NT2/D1 (cell line): ENCODE data around the gene SRC.

Experiments
- DNase-seq: peaks from one replicate; pipeline ENCODE4 v3.0.0-alpha.2; 2011; ENCODE audit warnings: low read depth, low spot score
- H3K27me3 ChIP-seq: 2 replicates; pipeline ENCODE4 v1.6.0; 2011; ENCODE audit warnings: mild to moderate bottlenecking; ENCODE audit not compliant: insufficient read length, insufficient read depth
- H3K36me3 ChIP-seq: 2 replicates; pipeline ENCODE4 v1.6.1; 2011; ENCODE audit warnings: mild to moderate bottlenecking, low read length, mixed read lengths; ENCODE audit not compliant: insufficient read depth, insufficient read length
- H3K4me1 ChIP-seq: 2 replicates; pipeline ENCODE4 v1.5.1; 2011; ENCODE audit not compliant: insufficient read depth, insufficient read length
- H3K4me3 ChIP-seq: 2 replicates; pipeline ENCODE4 v1.5.1; 2011; ENCODE audit warnings: low read depth; ENCODE audit not compliant: insufficient read length
- H3K9ac ChIP-seq: 2 replicates; pipeline ENCODE4 v1.6.0; 2011; ENCODE audit warnings: low read depth; ENCODE audit not compliant: insufficient read length
- H3K9me3 ChIP-seq: 2 replicates; pipeline ENCODE4 v1.5.1; 2011; ENCODE audit warnings: mild to moderate bottlenecking, low read length; ENCODE audit not compliant: insufficient read depth
- SUZ12 ChIP-seq: IDR thresholded peaks from 2 replicates; pipeline ENCODE4 v1.6.1; 2011; ENCODE audit not compliant: insufficient read length, insufficient read depth; ENCODE audit errors: extremely low read depth
- YY1 ChIP-seq: IDR thresholded peaks from 2 replicates; pipeline ENCODE4 v1.6.1; 2011; ENCODE audit not compliant: insufficient read length, insufficient read depth
- ZNF274 ChIP-seq: IDR thresholded peaks from 2 replicates; pipeline ENCODE4 v1.6.1; 2011; ENCODE audit warnings: mild to moderate bottlenecking, low read depth, low read length

SRC gene

DNA sequence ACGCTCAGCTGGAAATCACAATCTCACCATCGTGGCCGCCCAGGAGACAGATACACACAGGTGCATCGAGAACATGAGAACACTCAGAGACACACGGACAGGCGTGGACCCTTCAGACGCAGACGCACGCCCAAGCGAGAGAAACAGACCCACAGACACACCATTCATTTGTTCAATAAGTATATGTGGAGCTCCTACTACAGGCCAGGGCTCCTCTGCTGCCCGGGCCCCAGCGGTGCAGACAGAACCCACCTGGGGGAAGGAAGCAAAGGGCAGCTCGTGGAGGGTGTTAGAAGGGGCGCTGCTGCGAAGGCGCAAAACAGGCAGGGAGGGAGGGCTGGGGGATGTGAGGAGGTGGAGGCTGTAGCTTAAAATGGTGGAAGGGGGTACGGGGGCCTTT lies 39.2 kb downstream of the SRC start:
- Histone ChIP-seq H3K27me3 (no peaks in the 10 kb centered on the region), H3K4me3 (no peak overlapping the region), H3K4me1 (peaks cover 20% of the 10 kb centered on the region), H3K36me3 (peaks cover 60% of the 10 kb centered on the region), H3K9ac (no peak overlapping the region), H3K9me3 (no peaks in the 10 kb centered on the region)
- TF ChIP-seq YY1 (no peak), ZNF274 (no peak), SUZ12 (no peak)
- no peak for DNase-seq

DNA sequence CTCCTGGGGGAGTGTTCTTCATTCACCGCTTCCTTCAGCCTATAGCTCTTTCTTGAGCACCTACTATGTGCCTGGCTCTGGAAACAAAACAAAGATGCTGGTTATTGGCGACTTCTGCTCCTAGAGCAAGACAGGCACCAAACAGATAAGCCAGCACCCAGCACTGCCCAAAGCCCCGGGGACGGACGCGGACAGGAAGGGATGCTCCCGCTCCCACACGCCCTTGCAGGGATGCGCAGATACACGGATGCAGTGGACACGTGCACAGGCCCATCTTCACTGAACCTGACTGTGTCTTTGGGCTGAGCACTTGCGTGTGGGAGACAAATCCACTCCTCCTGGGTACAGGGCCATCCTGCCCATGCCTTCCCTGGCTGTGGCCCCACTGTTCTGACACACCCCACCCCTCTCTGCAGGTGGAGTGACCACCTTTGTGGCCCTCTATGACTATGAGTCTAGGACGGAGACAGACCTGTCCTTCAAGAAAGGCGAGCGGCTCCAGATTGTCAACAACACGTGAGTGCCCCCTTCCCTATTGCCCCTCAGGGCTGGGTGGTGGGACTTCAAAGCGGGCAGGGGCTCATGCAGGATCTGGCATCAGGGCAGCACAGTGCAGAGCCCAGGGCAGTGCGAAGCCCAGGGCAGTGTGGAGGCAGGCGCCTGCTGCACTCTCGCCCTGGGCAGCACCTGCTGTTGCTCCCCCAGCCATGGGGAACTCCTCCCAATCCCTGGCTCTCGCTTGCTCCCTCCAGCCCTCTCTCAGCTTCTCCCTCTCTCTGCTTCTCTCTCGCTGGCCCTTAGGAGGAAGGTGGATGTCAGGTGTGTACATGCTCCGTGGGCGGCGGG lies 39.9 kb downstream of the SRC start:
- DNase-seq, result no peak
- no peak overlapping the region for H3K9ac ChIP-seq
- peaks cover 24% of the 10 kb centered on the region for H3K4me1 ChIP-seq
- H3K27me3 ChIP-seq, result no peaks in the 10 kb centered on the region
- H3K9me3 ChIP-seq, result no peaks in the 10 kb centered on the region
- TF ChIP-seq SUZ12 (no peak), ZNF274 (no peak), YY1 (no peak)
- no peak overlapping the region for H3K4me3 ChIP-seq
- H3K36me3 ChIP-seq, result peaks cover 64% of the 10 kb centered on the region

GRCh38 chr20:37386505-37387251 lies 40.7 kb downstream of the SRC start:
- no peak overlapping the region for H3K4me3 ChIP-seq
- H3K9ac ChIP-seq, result no peak overlapping the region
- peaks cover 61% of the 10 kb centered on the region for H3K36me3 ChIP-seq
- no peaks in the 10 kb centered on the region for H3K27me3 ChIP-seq
- no peak for DNase-seq
- H3K4me1 ChIP-seq, result peaks cover 24% of the 10 kb centered on the region
- H3K9me3 ChIP-seq, result no peaks in the 10 kb centered on the region
- TF ChIP-seq YY1, result no peak
- TF ChIP-seq ZNF274, result no peak
- no peak for TF ChIP-seq SUZ12

DNA sequence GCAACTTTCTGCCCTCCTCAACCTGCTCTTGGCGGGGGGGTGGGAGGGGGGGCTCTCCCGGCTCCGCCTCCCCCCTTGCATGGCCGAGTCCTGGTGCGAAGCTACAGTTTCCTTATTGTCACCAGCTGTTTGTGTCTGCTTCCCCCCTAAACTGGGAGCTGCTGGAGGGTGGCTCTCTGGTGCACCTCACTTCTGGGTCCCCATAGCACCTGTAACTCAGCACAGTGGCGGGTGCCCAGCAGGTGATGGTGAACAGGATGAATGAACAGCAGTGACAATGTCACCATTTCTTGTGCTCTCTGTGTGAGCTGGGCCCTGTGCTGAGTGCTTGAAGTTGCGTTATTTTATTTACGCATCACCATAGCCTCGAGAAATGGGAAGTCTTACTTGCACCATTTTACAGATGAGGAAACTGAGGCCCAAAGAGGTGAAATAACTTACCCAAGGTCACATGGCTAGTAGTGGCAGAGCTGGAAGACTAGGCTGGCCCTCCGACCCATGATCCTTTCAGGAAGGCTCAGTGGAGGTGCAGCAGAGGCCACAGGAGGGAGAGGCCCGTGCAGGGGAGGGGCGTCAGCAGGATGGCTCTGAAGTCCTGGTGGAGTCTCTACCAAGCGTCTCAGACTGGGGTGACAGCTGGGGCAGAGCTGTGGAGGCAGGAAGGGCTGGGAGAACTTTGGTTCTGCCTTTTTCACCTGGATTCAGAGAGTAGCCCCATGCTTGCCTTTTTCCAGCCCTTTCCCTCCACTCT lies 41.8 kb downstream of the SRC start:
- H3K9ac ChIP-seq, result no peak overlapping the region
- no peak overlapping the region for H3K4me3 ChIP-seq
- peaks cover 23% of the 10 kb centered on the region for H3K4me1 ChIP-seq
- no peaks in the 10 kb centered on the region for H3K9me3 ChIP-seq
- no peak for TF ChIP-seq ZNF274
- no peak for TF ChIP-seq YY1
- no peak for TF ChIP-seq SUZ12
- no peaks in the 10 kb centered on the region for H3K27me3 ChIP-seq
- H3K36me3 ChIP-seq, result peaks cover 64% of the 10 kb centered on the region
- DNase-seq, result no peak

GRCh38 chr20:37388831-37389230 lies 42.9 kb downstream of the SRC start:
- no peak for DNase-seq
- no peaks in the 10 kb centered on the region for H3K27me3 ChIP-seq

GRCh38 chr20:37389241-37389747 lies 43.4 kb downstream of the SRC start:
- TF ChIP-seq ZNF274 (no peak), YY1 (no peak), SUZ12 (no peak)
- peaks cover 70% of the 10 kb centered on the region for H3K36me3 ChIP-seq
- no peak for DNase-seq
- no peak overlapping the region for H3K4me3 ChIP-seq
- H3K9ac ChIP-seq, result no peak overlapping the region
- H3K9me3 ChIP-seq, result no peaks in the 10 kb centered on the region
- H3K27me3 ChIP-seq, result no peaks in the 10 kb centered on the region
- H3K4me1 ChIP-seq, result peaks cover 37% of the 10 kb centered on the region

More at GRCh38 chr20:37388831-37389230, 42.9 kb downstream of the SRC start:
- Histone ChIP-seq H3K4me1 (peaks cover 32% of the 10 kb centered on the region), H3K4me3 (no peak overlapping the region), H3K9ac (no peak overlapping the region), H3K9me3 (no peaks in the 10 kb centered on the region), H3K36me3 (peaks cover 71% of the 10 kb centered on the region)
- TF ChIP-seq SUZ12 (no peak), ZNF274 (no peak), YY1 (no peak)

DNA sequence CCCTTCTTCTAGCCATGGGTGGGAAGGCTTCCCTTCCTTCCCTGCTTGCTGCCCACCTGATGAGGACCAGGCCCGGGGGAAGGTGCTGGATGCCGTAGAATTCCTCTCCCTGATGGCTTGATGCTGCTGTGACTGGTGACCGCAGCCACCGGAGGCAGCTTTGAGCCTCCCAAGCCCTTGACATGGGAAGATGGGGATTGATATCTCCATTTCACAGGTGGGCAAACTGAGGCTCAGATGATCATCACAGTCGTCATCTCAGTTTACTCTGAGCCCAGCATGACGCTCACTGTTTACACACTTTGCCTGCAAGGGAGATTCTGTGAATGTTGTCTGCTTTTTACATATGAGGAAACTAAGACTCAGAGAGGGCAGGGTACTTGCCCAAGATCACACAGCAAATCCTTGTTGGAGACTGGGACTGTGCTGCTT lies 43.9 kb downstream of the SRC start:
- TF ChIP-seq ZNF274, result no peak
- TF ChIP-seq SUZ12, result no peak
- H3K4me3 ChIP-seq, result no peak overlapping the region
- no peak for DNase-seq
- peaks cover 36% of the 10 kb centered on the region for H3K4me1 ChIP-seq
- H3K9me3 ChIP-seq, result no peaks in the 10 kb centered on the region
- no peak overlapping the region for H3K9ac ChIP-seq
- H3K36me3 ChIP-seq, result peaks cover 69% of the 10 kb centered on the region
- no peaks in the 10 kb centered on the region for H3K27me3 ChIP-seq
